ENCODE data around the gene BRAT1. TPM values are rescaled to one million over a fixed set of nuclear protein-coding genes. Genes with fewer than 3 reads are reported as not detected.

Gene BRAT1
- total and polyA plus RNA-seq, 2 donors from 2014 or later: 18.7 to 23.7 TPM

GRCh38 chr7:2553831-2554581 is 1.3 kb downstream of the BRAT1 start:
- Histone ChIP-seq H3K9ac (ENCODE audit: low read length in 3 of 3) (peak overlapping the region in 2 of 3 donors; percentile 33 to 67), H3K4me1 (ENCODE audit: control insufficient read depth in 2 of 3, insufficient read depth in 2 of 3, low read depth in 1 of 3, low read length in 3 of 3) (peaks cover 0 to 10% (median 8%) of the 10 kb centered on the region in 3 donors), H3K9me3 (ENCODE audit: control insufficient read depth in 2 of 3, insufficient read depth in 1 of 3, low read length in 3 of 3) (no peaks in the 10 kb centered on the region), H3K27ac (ENCODE audit: low read depth in 2 of 2, low read length in 2 of 2) (no peak overlapping the region), H3K27me3 (ENCODE audit: control insufficient read depth, insufficient read depth, low read length) (no peaks in the 10 kb centered on the region), H3K36me3 (ENCODE audit: control insufficient read depth in 2 of 3, insufficient read depth in 3 of 3, low read length in 3 of 3) (peaks cover 0 to 2% (median 2%) of the 10 kb centered on the region in 3 donors), H3K4me3 (ENCODE audit: low read length in 3 of 3) (peak overlapping the region in 2 of 3 donors; percentile 73 to 77)
- no peak for TF ChIP-seq CTCF (IDR thresholded peaks at IDR 0.05; ENCODE audit: borderline replicate concordance, extremely low read depth, insufficient read depth)
- intact Hi-C loops (cut with DNase I): no loop called here
- peak in 1 of 5 donors; percentile 3 for DNase-seq
- no peak for FAIRE-seq

- DNase-seq (no peak), FAIRE-seq (no peak)
- no peak for TF ChIP-seq CTCF (IDR thresholded peaks at IDR 0.05; ENCODE audit: borderline replicate concordance, extremely low read depth, insufficient read depth)
- Histone ChIP-seq H3K27me3 (ENCODE audit: control insufficient read depth, insufficient read depth, low read length) (no peaks in the 10 kb centered on the region), H3K9me3 (ENCODE audit: control insufficient read depth in 2 of 3, insufficient read depth in 1 of 3, low read length in 3 of 3) (no peaks in the 10 kb centered on the region), H3K4me3 (ENCODE audit: low read length in 3 of 3) (no peak overlapping the region), H3K4me1 (ENCODE audit: control insufficient read depth in 2 of 3, insufficient read depth in 2 of 3, low read depth in 1 of 3, low read length in 3 of 3) (peaks cover 0 to 10% (median 8%) of the 10 kb centered on the region in 3 donors), H3K36me3 (ENCODE audit: control insufficient read depth in 2 of 3, insufficient read depth in 3 of 3, low read length in 3 of 3) (peaks cover 0 to 3% (median 2%) of the 10 kb centered on the region in 3 donors), H3K27ac (ENCODE audit: low read depth in 2 of 2, low read length in 2 of 2) (no peak overlapping the region), H3K9ac (ENCODE audit: low read length in 3 of 3) (no peak overlapping the region)
- intact Hi-C loops (cut with DNase I): no loop called here
Measured at GRCh38 chr7:2553108-2553507, 2.2 kb downstream of the BRAT1 start.

DNA sequence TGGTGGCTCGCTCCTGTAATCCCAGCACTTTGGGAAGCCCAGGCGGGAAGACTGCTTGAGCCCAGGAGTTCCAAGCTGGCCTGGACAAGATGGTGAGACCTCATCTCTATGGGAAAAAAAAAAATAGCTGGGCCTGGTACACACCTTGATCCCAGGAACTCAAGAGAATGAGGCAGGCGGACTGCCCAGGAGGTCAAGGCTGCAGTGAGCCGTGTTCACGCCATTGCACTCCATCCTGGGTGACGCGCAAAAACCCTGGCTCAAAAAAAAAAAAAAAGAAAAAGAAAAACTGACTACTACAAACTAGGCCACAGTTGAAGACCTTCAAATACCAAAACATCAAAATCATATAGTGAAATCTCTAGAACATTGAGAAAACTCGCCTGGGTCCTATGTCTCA is 3.9 kb downstream of the BRAT1 start:
- intact Hi-C loops (cut with DNase I): no loop called here
- DNase-seq (peak in 1 of 5 donors; percentile 27), FAIRE-seq (no peak)

More for the DNA sequence above, 3.9 kb downstream of the BRAT1 start:
- no peak overlapping the region for H3K27ac ChIP-seq (ENCODE audit: low read depth in 2 of 2, low read length in 2 of 2)
- no peak overlapping the region for H3K4me3 ChIP-seq (ENCODE audit: low read length in 3 of 3)
- H3K4me1 ChIP-seq (ENCODE audit: control insufficient read depth in 2 of 3, insufficient read depth in 2 of 3, low read depth in 1 of 3, low read length in 3 of 3): peaks cover 0 to 10% (median 8%) of the 10 kb centered on the region in 3 donors
- H3K9me3 ChIP-seq (ENCODE audit: control insufficient read depth in 2 of 3, insufficient read depth in 1 of 3, low read length in 3 of 3): no peaks in the 10 kb centered on the region
- no peak overlapping the region for H3K9ac ChIP-seq (ENCODE audit: low read length in 3 of 3)
- TF ChIP-seq CTCF (IDR thresholded peaks at IDR 0.05; ENCODE audit: borderline replicate concordance, extremely low read depth, insufficient read depth): no peak
- H3K27me3 ChIP-seq (ENCODE audit: control insufficient read depth, insufficient read depth, low read length): no peaks in the 10 kb centered on the region
- peaks cover 2 to 9% (median 8%) of the 10 kb centered on the region in 3 donors for H3K36me3 ChIP-seq (ENCODE audit: control insufficient read depth in 2 of 3, insufficient read depth in 3 of 3, low read length in 3 of 3)

Measured in kidney (tissue), 14 donors.